HEK293T (cell line): Measurements from ENCODE around the gene ABTB1.

Experiments
- CTCF ChIA-PET: fragments of 350-600 bp; formaldehyde crosslinking; extraction: SDS; loops from one replicate; lab custom pipeline; 2021; ENCODE audit warnings: antibody characterized with exemption, inconsistent platforms; lab: Yijun Ruan, JAX
- POLR2A ChIA-PET: fragments of 350-600 bp; formaldehyde crosslinking; extraction: SDS; loops from one replicate; lab custom pipeline; 2020; ENCODE audit warnings: antibody characterized with exemption, inconsistent platforms; lab: Yijun Ruan, JAX
- DNase-seq: peaks from one replicate; pipeline ENCODE4 v3.0.0; 2012; ENCODE audit warnings: mixed read lengths; ENCODE audit errors: extremely low spot score
- ARNT ChIP-seq: fragments of 450-650 bp; IDR thresholded peaks from 2 replicates; pipeline ENCODE4 v1.6.1; 2017; ENCODE audit warnings: mild to moderate bottlenecking
- BHLHE40 ChIP-seq: fragments of 450-650 bp; IDR thresholded peaks from 2 replicates; pipeline ENCODE4 v1.6.1; 2016; ENCODE audit warnings: mild to moderate bottlenecking, moderate library complexity, borderline replicate concordance
- CTBP1 ChIP-seq: fragments of 450-650 bp; IDR thresholded peaks from 2 replicates; pipeline ENCODE4 v1.6.1; 2016; ENCODE audit warnings: borderline replicate concordance
- ELF4 ChIP-seq: fragments of 450-650 bp; IDR thresholded peaks from 2 replicates; pipeline ENCODE4 v1.6.1; 2017; ENCODE audit warnings: antibody characterized with exemption
- FOXA1 ChIP-seq: fragments of 450-650 bp; IDR thresholded peaks from 2 replicates; pipeline ENCODE4 v1.6.1; 2016; ENCODE audit warnings: mild to moderate bottlenecking
- FOXK2 ChIP-seq: fragments of 450-650 bp; IDR thresholded peaks from 2 replicates; pipeline ENCODE4 v1.6.1; 2016; ENCODE audit warnings: mild to moderate bottlenecking
- FOXM1 ChIP-seq: fragments of 450-650 bp; IDR thresholded peaks from 2 replicates; pipeline ENCODE4 v1.6.1; 2017; ENCODE audit warnings: mild to moderate bottlenecking, borderline replicate concordance
- HDGF ChIP-seq: fragments of 450-650 bp; IDR thresholded peaks from 2 replicates; pipeline ENCODE4 v1.6.1; 2017; ENCODE audit warnings: antibody characterized with exemption, borderline replicate concordance
- L3MBTL2 ChIP-seq: fragments of 450-650 bp; conservative IDR thresholded peaks from 2 replicates; pipeline ENCODE4 v1.6.1; 2016; ENCODE audit warnings: mild to moderate bottlenecking
- LEF1 ChIP-seq: fragments of 450-650 bp; IDR thresholded peaks from 2 replicates; pipeline ENCODE4 v1.6.1; 2017; ENCODE audit warnings: mild to moderate bottlenecking, borderline replicate concordance
- NFRKB ChIP-seq: fragments of 450-650 bp; IDR thresholded peaks from 2 replicates; pipeline ENCODE4 v1.6.1; 2016; ENCODE audit warnings: mild to moderate bottlenecking, moderate library complexity
- PKNOX1 ChIP-seq: fragments of 450-650 bp; IDR thresholded peaks from 2 replicates; pipeline ENCODE4 v1.6.1; 2016
- SP1 ChIP-seq: fragments of 450-650 bp; IDR thresholded peaks from 2 replicates; pipeline ENCODE4 v1.6.1; 2017
- SUZ12 ChIP-seq: fragments of 450-650 bp; IDR thresholded peaks from 2 replicates; pipeline ENCODE4 v1.6.1; 2016; ENCODE audit warnings: mild to moderate bottlenecking
- TARDBP ChIP-seq: fragments of 450-650 bp; IDR thresholded peaks from 2 replicates; pipeline ENCODE4 v1.6.1; 2016
- ZNF384 ChIP-seq: fragments of 450-650 bp; IDR thresholded peaks from 2 replicates; pipeline ENCODE4 v1.6.1; 2016

ABTB1 gene

GRCh38 chr3:127665165-127665564 is 7.6 kb upstream of the ABTB1 start:
- TF ChIP-seq BHLHE40 (no peak), TARDBP (no peak), ZNF384 (no peak), ARNT (no peak), ELF4 (no peak), SUZ12 (no peak), SP1 (no peak), NFRKB (no peak), FOXA1 (no peak), CTBP1 (no peak), L3MBTL2 (no peak), PKNOX1 (no peak), FOXK2 (no peak), LEF1 (no peak), FOXM1 (no peak), HDGF (no peak)
- POLR2A ChIA-PET, result no interaction called here
- CTCF ChIA-PET, result no interaction called here
- DNase-seq, result no peak

GRCh38 chr3:127665586-127665985 is 7.2 kb upstream of the ABTB1 start:
- DNase-seq, result no peak
- ChIA-PET POLR2A (no interaction called here), CTCF (no interaction called here)
- TF ChIP-seq NFRKB (no peak), ARNT (no peak), FOXM1 (no peak), FOXK2 (no peak), L3MBTL2 (no peak), CTBP1 (no peak)

GRCh38 chr3:127666676-127667075 is 6.1 kb upstream of the ABTB1 start:
- DNase-seq, result no peak
- no peak for TF ChIP-seq SP1
- no peak for TF ChIP-seq BHLHE40
- TF ChIP-seq HDGF, result no peak
- TF ChIP-seq PKNOX1, result no peak
- no peak for TF ChIP-seq ARNT
- no peak for TF ChIP-seq TARDBP
- TF ChIP-seq L3MBTL2, result no peak
- no peak for TF ChIP-seq FOXM1
- TF ChIP-seq NFRKB, result no peak
- TF ChIP-seq FOXK2, result no peak
- TF ChIP-seq ELF4, result no peak
- ChIA-PET POLR2A (no interaction called here), CTCF (no interaction called here)

GRCh38 chr3:127667119-127667681 is 5.6 kb upstream of the ABTB1 start:
- DNase-seq, result no peak
- ChIA-PET CTCF (interaction anchor here (0.5 kb wide), 1 partner anchor 290 kb away, joined by 4 read pairs; no protein-coding TSS in a partner anchor), POLR2A (no interaction called here)
- no peak for TF ChIP-seq FOXK2
- no peak for TF ChIP-seq NFRKB
- no peak for TF ChIP-seq CTBP1
- no peak for TF ChIP-seq BHLHE40
- TF ChIP-seq ARNT, result no peak
- no peak for TF ChIP-seq HDGF
- TF ChIP-seq SP1, result no peak
- TF ChIP-seq ELF4, result no peak
- TF ChIP-seq SUZ12, result no peak
- TF ChIP-seq L3MBTL2, result no peak
- no peak for TF ChIP-seq FOXA1
- TF ChIP-seq LEF1, result no peak
- no peak for TF ChIP-seq TARDBP
- no peak for TF ChIP-seq ZNF384
- no peak for TF ChIP-seq PKNOX1
- no peak for TF ChIP-seq FOXM1

GRCh38 chr3:127668906-127669305 is 3.8 kb upstream of the ABTB1 start:
- ChIA-PET CTCF (no interaction called here), POLR2A (no interaction called here)
- no peak for DNase-seq
- TF ChIP-seq FOXK2, result no peak
- TF ChIP-seq ARNT, result no peak
- TF ChIP-seq NFRKB, result no peak
- no peak for TF ChIP-seq L3MBTL2
- TF ChIP-seq CTBP1, result no peak
- no peak for TF ChIP-seq FOXM1
- TF ChIP-seq PKNOX1, result no peak
- no peak for TF ChIP-seq ZNF384
- TF ChIP-seq ELF4, result no peak
- TF ChIP-seq LEF1, result no peak
- TF ChIP-seq BHLHE40, result no peak
- TF ChIP-seq SP1, result no peak
- TF ChIP-seq TARDBP, result no peak
- no peak for TF ChIP-seq HDGF
- no peak for TF ChIP-seq SUZ12
- TF ChIP-seq FOXA1, result no peak
